ENCODE measurements around the gene OR4N5. TPM values are rescaled to one million over a fixed set of nuclear protein-coding genes. Genes with fewer than 3 reads are reported as not detected.

OR4N5 gene
- total RNA-seq, 1 experiment from 2014 or later: not detected

- ChIA-PET POLR2A (no interaction called here), CTCF (no interaction called here)
- no TSS peak for BruUV-seq (replicated peaks)
- Mint-ChIP-seq H3K4me3 (ENCODE audit: unreplicated experiment) (no peak within 1 kb of the TSS), H3K36me3 (ENCODE audit: insufficient read depth, unreplicated experiment) (no peaks in the 10 kb centered on the region), H3K9me3 (ENCODE audit: unreplicated experiment) (no peaks in the 10 kb centered on the region), H3K27ac (ENCODE audit: unreplicated experiment) (no peak within 1 kb of the TSS), H3K4me1 (ENCODE audit: low read depth, unreplicated experiment) (no peaks in the 10 kb centered on the region), H3K27me3 (ENCODE audit: insufficient read depth, unreplicated experiment) (peaks cover 12% of the 10 kb centered on the region)
- no peak for TF ChIP-seq CTCF (IDR thresholded peaks at IDR 0.05; ENCODE audit: insufficient read depth in 1 of 2, low read depth in 1 of 2, low read length in 1 of 2, severe bottlenecking in 1 of 2, unreplicated experiment in 1 of 2)
- Histone ChIP-seq H3K4me3 (ENCODE audit: low read depth, low read length) (no peak within 1 kb of the TSS), H3K27me3 (replicated peaks; ENCODE audit: control insufficient read depth, insufficient read depth, low read length) (no peaks in the 10 kb centered on the region), H3K9me3 (no peaks in the 10 kb centered on the region), H3K36me3 (ENCODE audit: control insufficient read depth, insufficient read depth, low read length) (no peaks in the 10 kb centered on the region), H3K4me1 (no peaks in the 10 kb centered on the region)
- no peak for DNase-seq
- intact Hi-C loops (cut with micrococcal nuclease; ENCODE audit: unreplicated experiment): no loop called here
These were observed 52.0 kb downstream of the OR4N5 start, which contains the start of gene OR11G2 for GRCh38 chr14:20190596-20190995. Gene OR11G2 (plus strand): TSS chr14:20190896. CDS start chr14:20197438, 6,542 bp downstream.

GRCh38 chr14:20191396-20191795 is 52.8 kb downstream of the OR4N5 start:
- H3K27me3 Mint-ChIP-seq (ENCODE audit: insufficient read depth, unreplicated experiment): peaks cover 12% of the 10 kb centered on the region
- no peaks in the 10 kb centered on the region for H3K27me3 ChIP-seq (replicated peaks; ENCODE audit: control insufficient read depth, insufficient read depth, low read length)
- H3K4me1 Mint-ChIP-seq (ENCODE audit: low read depth, unreplicated experiment): no peaks in the 10 kb centered on the region
- ChIA-PET CTCF (no interaction called here), POLR2A (no interaction called here)
- no peaks in the 10 kb centered on the region for H3K36me3 Mint-ChIP-seq (ENCODE audit: insufficient read depth, unreplicated experiment)
- H3K4me3 ChIP-seq (ENCODE audit: low read depth, low read length): no peak overlapping the region
- H3K4me3 Mint-ChIP-seq (ENCODE audit: unreplicated experiment): no peak overlapping the region
- intact Hi-C loops (cut with micrococcal nuclease; ENCODE audit: unreplicated experiment): no loop called here
- no peaks in the 10 kb centered on the region for H3K9me3 Mint-ChIP-seq (ENCODE audit: unreplicated experiment)
- no peak overlapping the region for H3K27ac Mint-ChIP-seq (ENCODE audit: unreplicated experiment)
- H3K4me1 ChIP-seq: no peaks in the 10 kb centered on the region
- DNase-seq: no peak
- no peak for TF ChIP-seq CTCF (IDR thresholded peaks at IDR 0.05; ENCODE audit: insufficient read depth in 1 of 2, low read depth in 1 of 2, low read length in 1 of 2, severe bottlenecking in 1 of 2, unreplicated experiment in 1 of 2)
- no TSS peak for BruUV-seq (replicated peaks)
- no peaks in the 10 kb centered on the region for H3K9me3 ChIP-seq
- no peaks in the 10 kb centered on the region for H3K36me3 ChIP-seq (ENCODE audit: control insufficient read depth, insufficient read depth, low read length)

- H3K36me3 ChIP-seq (ENCODE audit: control insufficient read depth, insufficient read depth, low read length): no peaks in the 10 kb centered on the region
- TF ChIP-seq CTCF (IDR thresholded peaks at IDR 0.05; ENCODE audit: insufficient read depth in 1 of 2, low read depth in 1 of 2, low read length in 1 of 2, severe bottlenecking in 1 of 2, unreplicated experiment in 1 of 2): no peak
- no peak overlapping the region for H3K4me3 Mint-ChIP-seq (ENCODE audit: unreplicated experiment)
- BruUV-seq (replicated peaks): no TSS peak
- H3K9me3 ChIP-seq: no peaks in the 10 kb centered on the region
- H3K9me3 Mint-ChIP-seq (ENCODE audit: unreplicated experiment): no peaks in the 10 kb centered on the region
- H3K27ac Mint-ChIP-seq (ENCODE audit: unreplicated experiment): no peak overlapping the region
- ChIA-PET POLR2A (no interaction called here), CTCF (no interaction called here)
- H3K27me3 Mint-ChIP-seq (ENCODE audit: insufficient read depth, unreplicated experiment): peaks cover 16% of the 10 kb centered on the region
- H3K27me3 ChIP-seq (replicated peaks; ENCODE audit: control insufficient read depth, insufficient read depth, low read length): no peaks in the 10 kb centered on the region
- no peak for DNase-seq
- H3K36me3 Mint-ChIP-seq (ENCODE audit: insufficient read depth, unreplicated experiment): no peaks in the 10 kb centered on the region
- no peak overlapping the region for H3K4me3 ChIP-seq (ENCODE audit: low read depth, low read length)
- H3K4me1 ChIP-seq: no peaks in the 10 kb centered on the region
- intact Hi-C loops (cut with micrococcal nuclease; ENCODE audit: unreplicated experiment): no loop called here
- H3K4me1 Mint-ChIP-seq (ENCODE audit: low read depth, unreplicated experiment): peaks cover 2% of the 10 kb centered on the region
These were observed 55.5 kb downstream of the OR4N5 start for GRCh38 chr14:20194101-20194500.

Other genes starting within 250 kb of the OR4N5 start
- gene OR4K5, start 218.2 kb upstream of the OR4N5 start, total RNA-seq (2022): not detected in 2 replicates
- not detected in 2 replicates for gene OR4K1, start 207.9 kb upstream of the OR4N5 start, total RNA-seq (2022)
- not detected in 2 replicates for gene OR4K15, start 163.2 kb upstream of the OR4N5 start, total RNA-seq (2022)
- gene OR4Q2, start 136.7 kb upstream of the OR4N5 start, total RNA-seq (2022): not detected in 2 replicates
- not detected in 2 replicates for gene OR4K14, start 119.5 kb upstream of the OR4N5 start, total RNA-seq (2022)
- gene OR4K13, start 102.8 kb upstream of the OR4N5 start, total RNA-seq (2022): not detected in 2 replicates
- gene OR4L1, start 78.8 kb upstream of the OR4N5 start, total RNA-seq (2022): not detected in 2 replicates
- not detected in 2 replicates for gene OR4K17, start 28.1 kb upstream of the OR4N5 start, total RNA-seq (2022)
- not detected in 2 replicates for gene OR11G2, start 52.1 kb downstream of the OR4N5 start, total RNA-seq (2022)
- not detected in 2 replicates for gene OR11H6, start 84.9 kb downstream of the OR4N5 start, total RNA-seq (2022)
- not detected in 2 replicates for gene OR11H7, start 90.2 kb downstream of the OR4N5 start, total RNA-seq (2022)
- gene OR11H4, start 100.5 kb downstream of the OR4N5 start, total RNA-seq (2022): not detected in 2 replicates
- 20.6 and 27.2 TPM in 2 replicates for gene TTC5, start 167.1 kb downstream of the OR4N5 start, total RNA-seq (2022)
- 111 and 118 TPM in 2 replicates for gene CCNB1IP1, start 194.5 kb downstream of the OR4N5 start, total RNA-seq (2022)
- 41.1 and 49.4 TPM in 2 replicates for gene PARP2, start 204.8 kb downstream of the OR4N5 start, total RNA-seq (2022)

Measured in Caco-2 (cell line).